Measurements from ENCODE around the gene MLPH.

MLPH gene

DNA sequence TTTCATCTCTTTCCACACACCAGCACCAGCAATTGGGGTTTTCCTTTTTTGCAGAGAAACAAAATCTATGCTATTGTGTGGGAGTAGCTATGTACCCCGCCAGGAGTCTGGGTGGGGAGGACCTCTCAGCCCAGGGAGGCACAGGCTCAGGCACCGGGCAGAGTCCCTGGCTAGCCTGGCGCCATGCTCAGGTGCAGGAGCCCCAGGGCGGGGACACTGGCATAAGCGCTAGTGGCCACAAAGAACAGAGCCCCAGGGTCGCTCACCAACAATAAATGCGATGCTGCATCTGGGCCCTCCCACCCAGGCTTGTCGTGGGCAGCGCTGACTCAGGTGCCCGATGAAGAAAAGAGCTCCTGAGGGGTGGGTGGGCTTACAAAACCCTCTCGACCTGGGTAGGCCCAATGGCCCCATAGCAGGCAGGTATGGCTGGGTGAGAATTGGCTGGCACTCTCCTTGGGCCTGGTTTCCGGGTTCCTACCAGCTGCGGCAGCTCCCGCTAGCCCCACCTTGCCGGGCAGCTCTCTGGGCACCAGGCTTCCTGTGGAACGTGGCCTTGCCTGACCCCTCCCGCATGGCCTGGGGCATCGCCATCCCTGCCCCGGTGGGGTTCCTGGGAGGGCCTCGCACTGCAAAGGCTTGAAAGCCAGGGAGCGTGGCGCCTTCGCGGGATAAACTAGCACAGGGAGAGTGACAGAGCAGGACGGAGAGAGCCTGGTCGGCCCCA is 41.3 kb upstream of the MLPH start:
- H3K27ac ChIP-seq = no peak overlapping the region
- no peak for DNase-seq (ENCODE audit: low spot score)
- ChIA-PET CTCF (no interaction called here), POLR2A (ENCODE audit: low non-redundant PET) (no interaction called here)
- no peak for TF ChIP-seq CTCF (conservative IDR thresholded peaks at IDR 0.05; ENCODE audit: low read depth)

DNA sequence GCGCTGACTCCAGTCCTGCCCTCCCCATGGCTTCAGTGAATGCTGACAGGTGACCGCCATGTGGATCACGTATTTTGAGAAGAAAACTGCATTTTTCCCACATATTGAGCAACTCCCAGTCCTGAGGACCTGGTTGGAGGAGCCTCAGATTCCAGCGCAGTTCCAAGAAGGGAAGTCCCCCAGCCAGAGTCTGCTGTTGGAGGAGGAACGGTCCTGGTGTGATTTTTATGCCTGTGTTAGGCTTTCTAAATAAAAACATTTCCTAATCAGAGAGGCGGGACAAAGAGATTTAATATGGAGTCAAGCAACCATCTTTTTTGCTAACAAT is 40.7 kb upstream of the MLPH start:
- ChIA-PET POLR2A (ENCODE audit: low non-redundant PET) (no interaction called here), CTCF (no interaction called here)
- no peak for DNase-seq (ENCODE audit: low spot score)
- no peak for TF ChIP-seq CTCF (conservative IDR thresholded peaks at IDR 0.05; ENCODE audit: low read depth)
- H3K27ac ChIP-seq = no peak overlapping the region

- H3K27ac ChIP-seq = no peak overlapping the region
- TF ChIP-seq CTCF (conservative IDR thresholded peaks at IDR 0.05; ENCODE audit: low read depth) = no peak
- ChIA-PET CTCF (interaction anchor here (0.5 to 0.9 kb wide), 2 partner anchors 29 to 127 kb away, joined by 3 to 4 read pairs; no protein-coding TSS in a partner anchor), POLR2A (ENCODE audit: low non-redundant PET) (no interaction called here)
- DNase-seq (ENCODE audit: low spot score) = no peak
Observed at GRCh38 chr2:237447496-237447895, 39.6 kb upstream of the MLPH start.

DNA sequence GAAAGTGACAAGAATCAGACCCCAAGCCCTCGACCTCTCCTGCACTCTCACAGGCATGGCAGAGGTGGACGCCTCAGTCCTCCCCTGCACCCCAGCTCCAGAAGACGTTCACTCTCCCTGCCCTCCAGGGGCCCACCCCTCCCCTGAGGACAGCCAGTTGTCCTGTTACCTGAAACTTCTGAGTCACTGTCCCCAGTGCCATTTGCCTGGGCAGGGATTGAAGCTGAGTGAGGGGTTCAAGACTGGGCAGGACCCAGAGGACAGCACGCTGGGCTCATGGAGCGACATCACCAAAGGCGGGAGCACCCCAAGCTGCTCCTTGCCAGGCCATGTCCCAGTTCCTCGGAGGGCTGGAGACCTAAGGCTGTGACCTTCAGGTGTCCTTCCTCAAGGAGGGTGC is 38.9 kb upstream of the MLPH start:
- TF ChIP-seq CTCF (conservative IDR thresholded peaks at IDR 0.05; ENCODE audit: low read depth) = no peak
- ChIA-PET POLR2A (ENCODE audit: low non-redundant PET) (no interaction called here), CTCF (interaction anchor here (0.9 kb wide), 1 partner anchor 28 kb away, joined by 4 read pairs; no protein-coding TSS in a partner anchor)
- H3K27ac ChIP-seq = no peak overlapping the region
- no peak for DNase-seq (ENCODE audit: low spot score)

DNA sequence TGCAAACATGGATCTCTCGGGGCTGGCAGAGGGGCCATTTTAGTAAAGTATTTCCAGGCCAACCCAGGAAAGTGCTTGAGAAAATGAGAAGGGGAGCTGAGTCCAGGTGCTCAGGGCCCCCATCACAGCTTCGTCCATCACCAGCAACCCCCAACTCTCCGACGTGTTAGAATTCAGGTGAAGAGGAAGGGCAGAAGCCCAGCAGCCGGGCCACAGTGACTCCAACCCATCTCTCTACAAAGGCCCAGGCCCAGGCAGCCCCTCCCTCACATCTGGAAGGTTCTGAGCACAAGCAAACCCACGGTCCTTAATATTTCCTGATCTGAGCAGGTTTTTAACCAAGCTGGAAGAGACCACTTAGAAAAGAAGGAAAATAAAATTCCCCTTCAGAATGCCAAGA is 38.4 kb upstream of the MLPH start:
- ChIA-PET POLR2A (ENCODE audit: low non-redundant PET) (no interaction called here), CTCF (no interaction called here)
- DNase-seq (ENCODE audit: low spot score) = no peak
- no peak for TF ChIP-seq CTCF (conservative IDR thresholded peaks at IDR 0.05; ENCODE audit: low read depth)
- no peak overlapping the region for H3K27ac ChIP-seq

- ChIA-PET POLR2A (ENCODE audit: low non-redundant PET) (no interaction called here), CTCF (interaction anchor here (0.5 kb wide), 1 partner anchor 74 kb away, joined by 4 read pairs; no protein-coding TSS in a partner anchor)
- no peak overlapping the region for H3K27ac ChIP-seq
- no peak for DNase-seq (ENCODE audit: low spot score)
- no peak for TF ChIP-seq CTCF (conservative IDR thresholded peaks at IDR 0.05; ENCODE audit: low read depth)
Observed at GRCh38 chr2:237449193-237449881, 37.7 kb upstream of the MLPH start.

Data from RWPE1 (cell line).